Upper lobe of left lung (tissue), 4 donors: ENCODE results near the gene SREBF1.

Experiments used
- EP300 ChIP-seq, 4 donors: sonication (generic); formaldehyde crosslinking; IDR thresholded peaks; one replicate each; pipeline ENCODE4 v1.5.1; 2017; ENCODE audit warnings: antibody characterized with exemption in 4 of 4, control low read depth in 2 of 4
- POLR2A ChIP-seq, 4 donors: fragments of 450-650 bp; IDR thresholded peaks; one replicate each; pipeline ENCODE4 v1.5.1; 2016 to 2017; ENCODE audit warnings: antibody characterized with exemption in 4 of 4, mild to moderate bottlenecking in 2 of 4
- POLR2AphosphoS5 ChIP-seq, 2 donors: sonication (generic); formaldehyde crosslinking; IDR thresholded peaks; one replicate each; pipeline ENCODE4 v1.5.1; 2017; ENCODE audit warnings: antibody characterized with exemption in 2 of 2
- TF ChIP-seq, protein P1 (sequence below), 6 experiments: fragments of 450-650 bp in 4 of 6; fragments of 200-600 bp in 2 of 6; sonication (generic) in 2 of 6; IDR thresholded peaks; one replicate each; pipeline ENCODE4 v1.5.1; 2016 to 2019; ENCODE audit warnings: antibody characterized with exemption in 6 of 6

DNA sequence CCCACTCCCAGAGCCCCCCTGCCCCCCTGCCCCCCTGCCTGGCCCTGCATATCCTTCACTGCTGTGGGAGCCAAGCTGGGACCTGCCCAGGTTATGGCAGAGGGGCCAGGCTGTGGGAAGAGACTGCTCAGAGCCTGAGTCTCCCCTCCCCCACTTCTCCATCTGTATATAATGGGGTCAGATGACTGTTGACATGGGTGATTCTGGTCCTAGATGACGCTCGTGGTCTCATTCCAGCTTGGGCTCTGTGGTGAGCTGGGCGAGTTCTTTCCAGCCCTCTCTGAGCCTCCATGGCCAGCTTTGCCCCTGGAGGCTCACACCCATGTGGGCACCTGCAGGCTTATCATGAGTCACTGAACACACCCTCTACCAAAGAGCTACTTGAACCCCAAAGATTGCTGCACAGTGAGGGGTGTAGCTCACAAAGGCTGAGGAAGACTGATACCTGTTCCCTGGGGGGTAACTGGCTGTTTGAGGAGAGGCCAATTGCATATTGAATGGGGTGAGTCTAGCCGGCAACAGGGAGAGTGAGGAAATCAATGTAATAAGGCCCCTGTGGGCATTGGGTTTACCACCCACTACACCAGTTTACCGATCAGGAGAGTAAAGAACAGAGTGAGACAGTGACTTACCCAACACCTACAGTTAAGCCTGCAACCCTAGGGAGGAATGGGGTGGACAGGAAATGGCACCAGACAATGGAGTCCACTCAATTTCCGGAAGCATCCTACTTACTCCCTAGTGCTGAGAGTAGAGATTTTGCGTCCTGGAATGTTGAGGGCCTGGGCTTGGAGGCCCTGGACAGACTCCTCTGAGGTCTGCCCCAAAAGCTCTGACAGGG, 4.2 kb upstream of the SREBF1 start:
- TF ChIP-seq POLR2A (IDR thresholded peaks at IDR 0.05) (no peak), POLR2AphosphoS5 (IDR thresholded peaks at IDR 0.05) (peak in 1 of 2 donors; percentile 20), EP300 (IDR thresholded peaks at IDR 0.05) (peak in 3 of 4 donors; percentile 9 to 30 (median 15))
- TF ChIP-seq, protein P1, sequence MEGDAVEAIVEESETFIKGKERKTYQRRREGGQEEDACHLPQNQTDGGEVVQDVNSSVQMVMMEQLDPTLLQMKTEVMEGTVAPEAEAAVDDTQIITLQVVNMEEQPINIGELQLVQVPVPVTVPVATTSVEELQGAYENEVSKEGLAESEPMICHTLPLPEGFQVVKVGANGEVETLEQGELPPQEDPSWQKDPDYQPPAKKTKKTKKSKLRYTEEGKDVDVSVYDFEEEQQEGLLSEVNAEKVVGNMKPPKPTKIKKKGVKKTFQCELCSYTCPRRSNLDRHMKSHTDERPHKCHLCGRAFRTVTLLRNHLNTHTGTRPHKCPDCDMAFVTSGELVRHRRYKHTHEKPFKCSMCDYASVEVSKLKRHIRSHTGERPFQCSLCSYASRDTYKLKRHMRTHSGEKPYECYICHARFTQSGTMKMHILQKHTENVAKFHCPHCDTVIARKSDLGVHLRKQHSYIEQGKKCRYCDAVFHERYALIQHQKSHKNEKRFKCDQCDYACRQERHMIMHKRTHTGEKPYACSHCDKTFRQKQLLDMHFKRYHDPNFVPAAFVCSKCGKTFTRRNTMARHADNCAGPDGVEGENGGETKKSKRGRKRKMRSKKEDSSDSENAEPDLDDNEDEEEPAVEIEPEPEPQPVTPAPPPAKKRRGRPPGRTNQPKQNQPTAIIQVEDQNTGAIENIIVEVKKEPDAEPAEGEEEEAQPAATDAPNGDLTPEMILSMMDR (IDR thresholded peaks at IDR 0.05): no peak
